NCI-H524 (cell line): ENCODE data around the gene EXTL1.
A peak's percentile ranks its signal among the peaks of the same experiment; 100 is the strongest.

Experiments used
- DNase-seq, 2 experiments: peaks; one replicate each; lab custom pipeline; 2025; lab: John Stamatoyannopoulos, UW

EXTL1 gene

GRCh38 chr1:26022404-26022779 is 817 bp downstream of the EXTL1 start:
- no peak for DNase-seq

- DNase-seq: no peak
Observed at GRCh38 chr1:26023009-26023408, 1.4 kb downstream of the EXTL1 start.

- no peak for DNase-seq
Observed at GRCh38 chr1:26023826-26024225, 2.3 kb downstream of the EXTL1 start.

DNA sequence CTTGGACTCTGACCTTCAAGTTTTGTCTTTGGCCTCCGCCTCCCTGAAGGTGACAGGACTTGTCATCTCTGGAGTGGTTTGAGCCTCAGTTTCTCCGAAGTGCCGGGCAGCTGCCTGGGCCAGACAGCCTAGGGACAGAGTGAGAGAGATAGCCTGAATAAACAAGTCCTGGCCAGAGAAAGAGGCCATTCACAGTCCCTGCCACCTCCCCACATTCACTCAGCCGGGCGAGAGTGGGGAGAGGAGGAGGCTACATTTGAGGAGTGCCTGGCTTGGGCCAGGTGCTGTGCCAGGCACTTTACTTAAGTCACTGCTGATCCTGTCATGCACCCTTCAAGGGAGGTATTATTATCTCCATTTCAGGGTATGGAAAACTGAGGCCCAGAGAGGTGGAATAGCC is 3.5 kb downstream of the EXTL1 start:
- no peak for DNase-seq

DNA sequence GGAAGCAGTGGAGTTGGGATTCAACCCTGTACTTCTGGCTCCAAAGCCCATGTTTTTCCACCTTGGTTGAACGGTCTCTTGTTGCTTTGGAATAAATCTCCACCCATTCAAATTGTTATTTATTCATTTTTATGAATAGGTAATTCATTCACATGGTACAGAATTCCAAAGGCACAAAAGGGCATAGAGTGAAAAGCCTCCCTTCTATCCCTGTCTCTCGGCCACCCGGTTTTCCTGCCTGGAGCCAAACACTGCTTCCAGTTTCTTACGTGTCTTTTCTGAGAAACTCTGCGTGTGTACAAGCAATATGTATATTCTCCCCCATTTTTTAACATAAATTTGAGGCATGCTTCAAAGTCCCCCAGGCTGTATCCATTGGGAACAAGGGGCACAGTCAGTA is 3.9 kb downstream of the EXTL1 start:
- DNase-seq: no peak

GRCh38 chr1:26027716-26028489 is 6.3 kb downstream of the EXTL1 start:
- no peak for DNase-seq

DNA sequence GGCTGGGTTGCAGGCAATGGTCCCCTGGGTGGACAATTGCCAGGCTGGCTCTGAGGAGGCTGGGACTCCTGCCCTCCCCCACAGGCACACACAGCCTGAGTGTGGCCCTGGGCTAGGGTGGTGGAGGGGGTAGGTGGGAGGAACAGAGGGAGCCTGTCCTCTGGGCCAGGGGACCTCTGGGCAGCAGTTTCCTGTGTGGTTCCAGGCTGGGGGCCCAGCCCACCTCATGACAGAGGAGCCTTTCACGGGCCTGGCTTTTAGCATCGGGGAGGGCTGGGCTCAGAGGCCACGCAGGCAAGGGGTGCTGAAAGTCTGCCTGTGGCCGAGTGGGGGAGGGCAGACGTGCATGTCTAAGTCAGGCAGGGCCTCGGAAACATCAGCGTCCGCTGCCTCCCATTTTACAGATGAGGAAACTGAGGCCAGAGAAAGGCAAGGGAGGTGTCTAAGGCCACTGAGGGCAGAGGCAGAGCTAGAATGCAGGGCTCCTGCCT is 7.0 kb downstream of the EXTL1 start:
- no peak for DNase-seq

- DNase-seq: no peak
Observed at GRCh38 chr1:26029054-26029863, 7.7 kb downstream of the EXTL1 start.

- no peak for DNase-seq
Observed at GRCh38 chr1:26029864-26030481, 8.4 kb downstream of the EXTL1 start.

- no peak for DNase-seq
Observed at GRCh38 chr1:26031196-26031595, 9.6 kb downstream of the EXTL1 start.

DNA sequence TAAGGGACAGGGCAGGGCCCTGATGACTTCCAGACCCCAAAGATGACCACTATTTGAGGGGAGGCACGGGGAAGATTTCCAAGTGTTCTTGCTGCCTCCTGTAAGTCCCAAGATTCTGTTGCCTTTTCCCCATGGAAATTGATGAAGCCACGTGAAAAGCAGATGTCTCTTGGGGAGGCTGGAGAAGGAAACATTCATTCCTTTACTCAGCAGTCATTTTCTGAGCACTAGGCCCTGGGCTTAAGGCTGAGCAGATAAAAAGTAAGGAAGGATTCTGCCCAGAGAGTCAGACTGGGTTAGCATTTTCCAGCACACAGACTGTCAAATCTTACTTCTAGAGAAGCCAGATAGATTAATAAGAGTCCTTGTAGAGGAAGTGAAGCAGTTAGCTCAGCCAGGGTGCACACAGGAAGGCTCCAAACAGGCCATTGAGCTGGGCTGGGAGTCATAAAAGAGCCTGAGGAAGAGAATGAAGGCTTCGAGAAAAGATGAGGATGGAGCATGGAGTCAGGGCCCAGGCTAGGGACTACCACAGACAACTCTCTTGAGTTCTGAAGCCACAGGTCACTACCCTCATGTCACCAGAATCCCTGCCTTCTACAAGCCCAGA is 10.1 kb downstream of the EXTL1 start:
- DNase-seq: no peak

DNA sequence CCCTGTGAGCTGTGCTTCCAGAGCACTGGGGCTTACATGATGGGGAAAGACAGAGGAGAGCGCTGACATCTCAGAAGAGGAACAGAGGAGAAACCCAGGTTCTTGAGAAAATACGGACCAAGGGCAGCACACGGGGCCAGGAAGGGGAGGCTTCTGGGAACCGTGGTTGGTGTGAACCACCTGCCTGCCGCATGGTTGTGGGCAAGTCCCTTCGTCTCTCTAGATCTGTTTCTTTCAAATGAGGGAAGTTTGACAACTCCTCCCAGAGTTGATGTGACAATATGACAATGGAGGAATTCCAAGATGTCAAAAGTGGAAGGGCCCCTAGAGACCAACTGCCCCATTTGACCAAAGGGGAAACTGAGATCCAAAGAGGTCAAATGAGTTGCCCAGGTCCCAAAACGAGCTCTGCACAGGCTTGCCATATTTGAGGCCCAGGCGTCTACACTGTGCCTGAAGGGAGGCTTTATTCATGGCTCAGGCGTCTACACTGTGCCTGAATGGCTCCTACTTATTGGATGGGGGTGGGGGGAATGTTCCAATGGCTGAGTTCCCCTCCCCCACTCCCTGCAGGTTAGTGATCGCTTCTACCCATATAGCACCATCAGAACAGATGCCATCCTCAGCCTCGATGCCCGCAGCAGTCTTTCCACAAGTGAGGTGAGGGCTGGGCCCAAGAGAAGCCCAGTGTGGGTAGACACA is 11.2 kb downstream of the EXTL1 start:
- DNase-seq: no peak

DNA sequence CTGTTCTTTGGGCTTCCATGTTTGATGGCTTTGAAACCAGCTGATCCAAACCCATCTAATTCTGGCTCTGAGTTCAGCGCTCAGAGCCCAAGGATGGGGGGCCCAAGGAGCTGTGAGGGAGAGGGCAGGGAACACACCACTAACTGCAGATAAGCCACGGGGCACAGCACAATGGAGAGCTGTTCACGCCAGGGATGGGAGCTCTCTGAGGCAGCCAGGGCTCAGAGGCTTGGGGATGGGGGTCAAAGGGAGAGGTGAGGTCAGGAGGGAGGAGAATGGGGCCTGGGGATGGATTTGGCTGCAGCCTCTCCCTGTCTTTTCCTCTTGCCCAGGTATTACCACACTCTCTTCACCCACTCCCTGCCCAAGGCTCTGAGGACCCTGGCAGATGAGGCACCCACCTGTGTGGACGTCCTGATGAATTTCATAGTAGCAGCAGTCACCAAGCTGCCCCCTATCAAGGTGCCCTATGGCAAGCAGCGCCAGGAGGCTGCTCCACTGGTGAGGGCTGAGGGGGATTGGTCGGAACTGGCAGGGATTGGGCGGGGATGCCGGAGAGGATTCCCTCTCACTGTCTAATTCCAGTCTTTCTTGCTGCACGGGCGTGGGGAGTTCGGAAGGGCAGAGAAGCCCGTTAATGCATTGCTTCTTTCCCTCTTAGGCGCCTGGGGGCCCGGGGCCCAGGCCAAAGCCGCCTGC is 13.1 kb downstream of the EXTL1 start:
- DNase-seq: peak in 1 of 2 experiments; percentile 37

GRCh38 chr1:26035203-26035958 is 13.8 kb downstream of the EXTL1 start:
- DNase-seq: peak; percentile 81 to 93

GRCh38 chr1:26035959-26036755 is 14.6 kb downstream of the EXTL1 start:
- peak; percentile 44 to 65 for DNase-seq

DNA sequence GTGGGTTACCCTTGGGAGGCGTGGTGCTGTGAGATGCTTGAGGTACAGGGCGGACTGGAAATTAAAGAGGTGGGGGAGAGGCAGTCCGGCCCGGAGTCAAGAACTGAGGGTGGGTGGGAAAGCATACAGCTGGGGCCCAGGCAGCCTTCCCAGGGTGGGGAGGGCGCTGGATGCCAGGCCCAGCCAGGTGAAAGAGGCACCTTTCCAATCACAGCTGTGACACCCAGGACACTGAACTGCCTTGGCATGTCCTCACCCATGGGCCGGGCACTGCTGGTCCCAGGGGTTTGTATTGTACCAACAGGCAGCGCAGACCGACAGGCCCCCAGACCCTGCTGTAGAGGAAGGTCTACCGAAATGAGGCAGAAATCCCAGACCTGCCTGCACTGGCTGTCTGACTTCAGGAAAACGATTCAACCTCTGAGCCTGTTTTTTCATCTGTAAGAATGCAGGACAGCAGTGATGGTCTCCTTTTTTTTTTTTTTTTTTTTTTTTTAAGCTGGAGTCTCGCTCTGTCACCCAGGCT is 15.2 kb downstream of the EXTL1 start:
- DNase-seq: peak in 1 of 2 experiments; percentile 23

- DNase-seq: no peak
Observed at GRCh38 chr1:26037904-26038303, 16.3 kb downstream of the EXTL1 start.

- no peak for DNase-seq
Observed at GRCh38 chr1:26038477-26038876, 16.9 kb downstream of the EXTL1 start.

DNA sequence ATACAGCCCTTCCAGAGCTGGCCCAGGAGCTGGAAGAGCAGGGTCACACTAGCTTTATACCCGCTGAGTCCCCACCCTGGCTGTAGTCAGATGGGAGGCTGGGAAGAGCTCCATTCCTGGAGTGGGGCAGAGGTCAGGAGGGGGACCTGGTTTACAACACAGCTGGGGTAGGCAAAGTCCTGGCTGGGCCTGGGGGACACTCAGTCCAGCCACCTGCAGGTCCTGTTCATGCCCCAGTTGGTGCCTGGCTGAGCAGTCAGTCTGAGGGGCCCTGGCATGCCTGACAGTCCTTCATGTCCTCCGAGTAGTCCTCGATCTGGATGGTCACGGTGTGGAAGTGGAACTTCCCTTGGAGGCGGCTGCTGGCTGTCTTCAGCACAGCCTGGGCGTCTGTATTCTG is 17.3 kb downstream of the EXTL1 start:
- no peak for DNase-seq
